Ecto neural progenitor cell (in vitro differentiated cells): ENCODE measurements around the gene OR13A1.
"Not testable (repeated sequence)": the region's sequence is repeated elsewhere in the genome, so short reads cannot be mapped to it uniquely, and the experiment has no call there.

Experiments
- DNase-seq: peaks from one replicate; pipeline ENCODE4 v3.0.0-alpha.2; 2018; ENCODE audit warnings: low spot score

OR13A1 gene

DNA sequence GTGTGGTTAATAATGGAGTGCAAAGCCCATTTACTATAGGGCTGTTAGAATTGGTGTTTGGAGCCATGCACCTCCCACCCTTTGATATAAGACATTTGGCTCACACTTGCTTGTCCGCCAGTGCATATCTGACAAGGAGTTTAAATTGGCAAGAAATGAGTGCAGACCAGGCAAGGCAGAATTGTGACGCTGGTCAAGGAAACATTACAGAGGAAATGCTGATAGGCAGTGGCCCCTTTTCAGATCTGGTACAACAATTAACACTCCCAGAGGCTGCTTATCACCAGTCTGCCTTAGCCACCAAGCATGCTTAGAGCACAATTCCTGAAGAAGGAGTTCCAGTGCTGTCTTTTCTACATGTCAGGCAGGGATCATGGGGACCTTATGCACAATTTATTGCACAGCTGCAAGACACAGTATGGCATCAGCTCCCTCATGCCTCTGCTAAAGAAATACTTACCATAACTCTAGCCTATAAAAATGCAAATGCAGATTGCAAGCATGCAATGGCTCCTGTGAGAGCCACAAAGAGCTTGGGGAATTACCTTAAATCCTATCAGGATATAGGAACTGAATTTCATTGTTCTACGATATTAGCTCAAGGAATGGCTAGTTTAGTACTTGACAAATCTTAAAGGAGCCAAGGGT, 35.2 kb downstream of the OR13A1 start:
- no peak for DNase-seq

DNA sequence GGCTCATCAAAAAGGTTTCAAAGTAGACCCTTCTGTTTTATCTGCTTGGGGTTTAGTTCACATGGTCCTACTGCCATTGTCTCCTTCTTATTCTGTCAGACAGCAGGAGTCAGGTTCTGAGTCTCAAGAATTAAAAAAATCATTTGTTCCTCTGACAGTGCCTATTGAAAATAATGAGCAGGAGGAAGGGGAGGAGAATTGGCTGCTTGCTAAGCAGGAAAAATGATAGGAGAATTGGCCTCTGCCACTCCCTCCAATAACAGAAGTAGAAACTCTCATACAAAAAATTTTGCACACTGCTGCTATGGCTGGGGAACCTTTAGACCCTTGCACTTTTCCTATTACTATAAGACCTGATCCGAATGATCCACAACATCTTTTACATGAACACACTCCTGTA, 35.7 kb downstream of the OR13A1 start:
- DNase-seq, result no peak

GRCh38 chr10:45278860-45279498, 36.4 kb downstream of the OR13A1 start:
- DNase-seq, result no peak

DNA sequence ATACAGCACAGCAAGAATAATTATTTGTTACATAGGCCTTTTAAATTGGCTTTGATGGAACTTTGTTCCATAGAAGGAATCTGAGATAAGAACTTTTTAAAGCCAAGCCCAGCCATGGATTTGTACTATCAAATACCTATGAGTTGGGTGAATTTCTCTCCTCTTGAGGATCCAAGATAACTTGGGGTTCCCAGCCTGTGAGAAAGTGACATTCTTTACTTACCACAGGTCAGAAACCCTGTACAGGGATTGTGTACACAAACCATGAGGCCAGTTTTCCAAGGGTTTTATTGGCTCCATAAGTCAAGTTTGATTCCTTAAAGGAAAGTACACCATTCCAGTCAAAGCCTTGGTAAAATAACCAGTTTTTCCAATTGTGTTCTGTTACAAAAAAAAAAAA, 39.3 kb downstream of the OR13A1 start:
- not testable (repeated sequence) for DNase-seq

- no peak for DNase-seq
These were observed 41.0 kb downstream of the OR13A1 start for GRCh38 chr10:45274364-45274763.

- not testable (repeated sequence) for DNase-seq
These were observed 47.6 kb downstream of the OR13A1 start for GRCh38 chr10:45267777-45268176.

- DNase-seq, result no peak
These were observed 49.4 kb downstream of the OR13A1 start for GRCh38 chr10:45265996-45266395.

GRCh38 chr10:45261946-45262345, 53.5 kb downstream of the OR13A1 start:
- no peak for DNase-seq

DNA sequence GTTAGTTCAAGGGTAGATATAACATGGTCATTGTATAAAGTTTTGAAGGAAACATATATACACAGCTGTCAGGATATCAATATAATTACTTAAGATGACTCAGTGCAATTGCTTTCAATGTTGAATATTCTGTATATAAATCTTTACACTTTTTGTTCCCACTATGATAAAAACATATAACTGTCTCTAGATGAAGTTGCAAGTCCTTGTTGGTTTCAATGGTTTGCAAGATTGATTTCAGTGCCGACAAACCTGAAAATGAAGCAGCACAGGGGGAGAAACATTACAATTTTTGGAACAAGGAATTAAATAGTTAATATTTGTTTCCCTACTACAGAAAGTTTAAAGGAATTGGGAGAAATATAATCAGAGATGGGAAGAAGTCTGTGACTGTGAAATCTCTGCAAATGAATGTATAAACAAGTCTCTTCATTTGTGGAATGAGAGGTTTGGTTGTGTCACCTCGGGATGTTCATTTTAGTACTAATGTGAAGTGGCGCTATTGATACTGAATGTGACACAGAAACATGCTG, 54.1 kb downstream of the OR13A1 start:
- no peak for DNase-seq

GRCh38 chr10:45260635-45261034, 54.8 kb downstream of the OR13A1 start:
- not testable (repeated sequence) for DNase-seq

DNA sequence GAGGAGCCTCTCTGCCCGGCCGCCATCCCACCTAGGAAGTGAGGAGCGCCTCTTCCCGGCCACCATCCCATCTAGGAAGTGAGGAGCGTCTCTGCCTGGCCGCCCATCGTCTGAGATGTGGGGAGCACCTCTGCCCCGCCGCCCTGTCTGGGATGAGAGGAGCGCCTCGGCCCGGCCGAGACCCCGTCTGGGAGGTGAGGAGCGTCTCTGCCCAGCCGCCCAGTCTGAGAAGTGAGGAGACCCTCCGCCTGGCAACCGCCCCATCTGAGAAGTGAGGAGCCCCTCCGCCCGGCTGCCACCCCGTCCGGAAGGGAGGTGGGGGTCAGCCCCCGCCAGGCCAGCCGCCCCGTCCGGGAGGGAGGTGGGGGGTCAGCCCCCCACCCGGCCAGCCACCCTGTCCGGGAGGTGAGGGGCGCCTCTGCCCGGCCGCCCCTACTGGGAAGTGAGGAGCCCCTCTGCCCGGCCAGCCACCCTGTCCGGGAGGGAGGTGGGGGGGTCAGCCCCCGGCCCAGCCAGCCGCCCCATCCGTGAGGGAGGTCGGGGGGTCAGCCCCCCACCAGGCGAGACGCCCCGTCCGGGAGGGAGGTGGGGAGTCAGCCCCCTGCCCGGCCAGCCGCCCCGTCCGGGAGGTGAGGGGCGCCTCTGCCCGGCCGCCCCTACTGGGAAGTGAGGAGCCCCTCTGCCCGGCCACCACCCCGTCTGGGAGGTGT, 55.5 kb downstream of the OR13A1 start:
- not testable (repeated sequence) for DNase-seq

DNA sequence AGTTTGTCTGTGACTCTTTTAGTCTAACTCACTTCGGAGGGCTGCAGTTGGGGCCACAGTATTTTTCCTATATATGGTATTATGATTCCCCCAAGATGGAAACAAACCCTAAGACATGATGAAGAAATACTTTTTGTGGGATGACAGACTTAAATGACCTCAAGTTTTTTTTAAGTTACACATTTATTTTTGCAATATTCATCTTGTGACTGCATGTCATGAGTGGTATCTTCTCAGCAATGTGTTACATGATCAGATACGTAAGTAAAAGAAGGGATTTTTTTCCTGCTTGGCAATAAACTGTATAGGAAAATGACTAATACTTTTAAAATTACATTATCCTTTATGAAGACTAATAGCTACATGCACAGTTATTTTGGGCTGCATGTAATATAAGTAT, 57.8 kb downstream of the OR13A1 start:
- no peak for DNase-seq

- DNase-seq, result no peak
These were observed 59.2 kb downstream of the OR13A1 start for GRCh38 chr10:45256246-45256645.

DNA sequence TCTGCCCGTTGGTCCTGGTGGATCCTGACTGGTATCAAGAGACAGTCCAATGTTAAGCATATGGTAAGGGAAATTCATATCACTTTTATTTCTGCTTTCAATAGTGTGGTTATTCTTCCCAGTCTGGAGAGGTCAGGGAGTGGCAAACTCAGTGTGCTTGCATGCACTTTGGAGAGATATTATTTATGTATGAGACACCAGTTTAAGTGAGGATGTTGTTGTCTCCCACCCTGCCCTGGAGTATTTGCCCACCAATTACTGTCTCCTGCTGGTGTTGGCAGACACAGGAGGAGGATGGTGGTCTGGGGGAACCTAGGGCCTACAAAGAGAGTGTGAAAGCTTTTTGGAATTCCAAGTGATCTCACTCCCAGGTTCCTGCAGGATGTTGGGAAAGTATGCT, 59.7 kb downstream of the OR13A1 start:
- DNase-seq, result no peak

GRCh38 chr10:45254892-45255291, 60.5 kb downstream of the OR13A1 start:
- no peak for DNase-seq

DNA sequence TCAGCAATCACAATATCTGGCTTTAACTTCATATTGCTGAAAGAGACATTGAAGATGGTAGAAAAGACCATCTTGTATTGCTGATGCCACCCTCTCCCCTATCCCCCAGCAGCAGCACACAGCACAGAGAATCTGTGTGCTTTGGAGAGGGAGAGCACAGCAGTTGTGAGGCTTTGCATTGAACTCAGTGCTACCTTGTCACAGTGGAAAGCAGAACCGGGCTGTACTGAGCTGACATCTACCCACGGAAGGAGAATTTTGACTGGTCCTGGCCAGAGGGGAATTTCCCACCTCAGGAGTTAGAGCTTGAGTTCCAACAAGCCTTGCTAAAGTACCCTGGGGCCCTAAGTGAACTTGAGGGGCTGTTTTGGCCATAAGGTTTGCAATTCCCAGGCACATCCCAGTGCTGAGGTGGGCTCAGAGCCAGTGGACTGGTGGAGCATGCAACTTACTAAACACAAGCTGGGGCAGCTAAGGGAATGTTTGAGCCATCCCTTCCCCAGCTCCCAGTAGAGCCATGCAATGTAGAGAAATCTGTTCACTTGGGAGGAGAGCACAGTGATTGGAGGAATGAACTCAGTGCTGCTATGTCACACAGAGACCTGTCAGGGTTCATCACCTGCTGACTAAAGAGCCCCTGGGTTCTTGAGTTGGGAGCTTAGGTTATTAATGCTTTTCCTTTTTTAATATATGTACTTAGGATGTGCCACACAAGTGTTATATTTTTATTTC, 62.1 kb downstream of the OR13A1 start:
- DNase-seq, result no peak
